DOHH2 (cell line): ENCODE data around the gene ANO6.
"Not testable (repeated sequence)": the region's sequence is repeated elsewhere in the genome, so short reads cannot be mapped to it uniquely, and the experiment has no call there.

Experiments used
- H3F3A ChIP-seq: fragments of 200-600 bp; sonication (generic), shearing (Covaris generic); 2 replicates; pipeline ENCODE4 v1.6.0; 2016; ENCODE audit warnings: antibody characterized with exemption, mild to moderate bottlenecking; ENCODE audit not compliant: control insufficient read depth, insufficient read depth
- H3K27ac ChIP-seq: fragments of 200-600 bp; sonication (generic); 2 replicates; pipeline ENCODE4 v1.5.1; 2014; ENCODE audit warnings: low read depth, mild to moderate bottlenecking, low read length, moderate library complexity
- H3K27me3 ChIP-seq: fragments of 200-600 bp; sonication (generic); 2 replicates; pipeline ENCODE4 v1.6.1; 2014; ENCODE audit warnings: mild to moderate bottlenecking, low read length, mixed read lengths; ENCODE audit not compliant: control insufficient read depth
- H3K36me3 ChIP-seq: fragments of 200-600 bp; sonication (generic); 2 replicates; pipeline ENCODE4 v1.6.1; 2014; ENCODE audit warnings: mild to moderate bottlenecking, low read length, moderate library complexity, mixed read lengths; ENCODE audit not compliant: control insufficient read depth
- H3K4me1 ChIP-seq: fragments of 200-600 bp; sonication (generic); 2 replicates; pipeline ENCODE4 v1.6.1; 2014; ENCODE audit warnings: mild to moderate bottlenecking, low read length, mixed read lengths; ENCODE audit not compliant: control insufficient read depth
- H3K4me2 ChIP-seq: fragments of 200-600 bp; sonication (generic); 2 replicates; pipeline ENCODE4 v1.6.0; 2014; ENCODE audit warnings: mild to moderate bottlenecking, low read length, moderate library complexity
- H3K4me3 ChIP-seq: fragments of 200-600 bp; sonication (generic); 2 replicates; pipeline ENCODE4 v1.5.1; 2014; ENCODE audit warnings: mild to moderate bottlenecking, low read length, mixed read lengths
- H3K79me2 ChIP-seq: fragments of 200-600 bp; sonication (generic); 2 replicates; pipeline ENCODE4 v1.6.1; 2014; ENCODE audit warnings: mild to moderate bottlenecking, low read length, mixed read lengths; ENCODE audit not compliant: control insufficient read depth
- H3K9me2 ChIP-seq: fragments of 200-600 bp; sonication (generic); replicated peaks from 2 replicates; pipeline ENCODE4 v1.6.1; 2014; ENCODE audit warnings: mild to moderate bottlenecking, low read length, mixed read lengths; ENCODE audit not compliant: control insufficient read depth
- H3K9me3 ChIP-seq: fragments of 200-600 bp; sonication (generic); 2 replicates; pipeline ENCODE4 v1.6.1; 2014; ENCODE audit warnings: antibody characterized with exemption, low read length, mixed read lengths; ENCODE audit not compliant: control insufficient read depth, insufficient read depth
- H4K20me1 ChIP-seq: fragments of 200-600 bp; sonication (generic); 2 replicates; pipeline ENCODE4 v1.6.0; 2014; ENCODE audit warnings: low read depth, mild to moderate bottlenecking, antibody characterized with exemption, low read length, moderate library complexity; ENCODE audit not compliant: control insufficient read depth, insufficient read depth
- EZH2phosphoT487 ChIP-seq: fragments of 200-600 bp; sonication (generic); IDR thresholded peaks from 2 replicates; pipeline ENCODE4 v1.6.1; 2017; ENCODE audit warnings: borderline replicate concordance, mild to moderate bottlenecking, antibody characterized with exemption, low read length, moderate library complexity, mixed read lengths
- TF ChIP-seq, protein P1 (sequence below): fragments of 200-600 bp; sonication (generic); IDR thresholded peaks from one replicate; pipeline ENCODE4 v1.5.1; 2014; ENCODE audit warnings: antibody characterized with exemption, mild to moderate bottlenecking, low read depth, low read length; ENCODE audit not compliant: poor library complexity, severe bottlenecking

ANO6 gene

DNA sequence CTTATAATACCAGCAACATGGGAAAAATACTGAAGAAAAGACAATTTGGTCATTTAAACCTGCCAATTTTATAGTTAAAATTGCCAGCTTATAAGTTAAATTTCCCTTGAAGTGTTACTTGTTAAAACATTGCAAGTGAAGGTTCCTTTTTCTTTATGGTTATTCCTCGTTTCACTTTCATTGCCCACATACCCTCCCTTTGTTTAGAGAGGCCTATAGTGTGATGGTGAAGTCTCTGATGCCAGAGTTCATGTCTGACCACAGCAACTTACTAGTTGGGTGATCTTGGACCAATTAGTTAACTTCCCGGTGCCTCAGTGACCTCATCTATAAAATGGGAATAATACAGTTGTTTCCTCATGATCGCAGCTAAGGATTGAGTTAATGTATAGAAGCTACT lies 173.5 kb downstream of the ANO6 start:
- Histone ChIP-seq H3K9me3 (no peaks in the 10 kb centered on the region), H3K36me3 (peaks cover 19% of the 10 kb centered on the region), H3K4me3 (no peak overlapping the region), H3K4me1 (no peaks in the 10 kb centered on the region), H3K4me2 (no peak overlapping the region), H3K9me2 (no peaks in the 10 kb centered on the region), H3K27ac (no peak overlapping the region), H3K79me2 (no peaks in the 10 kb centered on the region), H3K27me3 (no peaks in the 10 kb centered on the region), H3F3A (no peaks in the 10 kb centered on the region), H4K20me1 (no peaks in the 10 kb centered on the region)
- TF ChIP-seq, protein P1, sequence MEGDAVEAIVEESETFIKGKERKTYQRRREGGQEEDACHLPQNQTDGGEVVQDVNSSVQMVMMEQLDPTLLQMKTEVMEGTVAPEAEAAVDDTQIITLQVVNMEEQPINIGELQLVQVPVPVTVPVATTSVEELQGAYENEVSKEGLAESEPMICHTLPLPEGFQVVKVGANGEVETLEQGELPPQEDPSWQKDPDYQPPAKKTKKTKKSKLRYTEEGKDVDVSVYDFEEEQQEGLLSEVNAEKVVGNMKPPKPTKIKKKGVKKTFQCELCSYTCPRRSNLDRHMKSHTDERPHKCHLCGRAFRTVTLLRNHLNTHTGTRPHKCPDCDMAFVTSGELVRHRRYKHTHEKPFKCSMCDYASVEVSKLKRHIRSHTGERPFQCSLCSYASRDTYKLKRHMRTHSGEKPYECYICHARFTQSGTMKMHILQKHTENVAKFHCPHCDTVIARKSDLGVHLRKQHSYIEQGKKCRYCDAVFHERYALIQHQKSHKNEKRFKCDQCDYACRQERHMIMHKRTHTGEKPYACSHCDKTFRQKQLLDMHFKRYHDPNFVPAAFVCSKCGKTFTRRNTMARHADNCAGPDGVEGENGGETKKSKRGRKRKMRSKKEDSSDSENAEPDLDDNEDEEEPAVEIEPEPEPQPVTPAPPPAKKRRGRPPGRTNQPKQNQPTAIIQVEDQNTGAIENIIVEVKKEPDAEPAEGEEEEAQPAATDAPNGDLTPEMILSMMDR: no peak
- TF ChIP-seq EZH2phosphoT487: no peak

DNA sequence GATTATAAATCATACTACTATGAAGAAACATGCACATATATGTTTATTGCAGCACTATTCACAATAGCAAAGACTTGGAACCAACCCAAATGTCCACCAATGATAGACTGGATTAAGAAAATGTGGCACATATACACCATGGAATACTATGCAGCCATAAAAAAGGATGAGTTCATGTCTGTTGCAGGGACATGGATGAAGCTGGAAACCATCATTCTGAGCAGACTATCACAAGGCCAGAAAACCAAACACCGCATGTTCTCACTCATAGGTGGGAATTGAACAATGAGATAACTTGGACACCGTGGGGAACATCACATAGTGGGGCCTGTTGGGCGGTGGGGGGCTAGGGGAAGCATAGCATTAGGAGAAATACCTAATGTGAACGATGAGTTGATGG lies 181.6 kb downstream of the ANO6 start:
- H3K9me3 ChIP-seq, H3K4me3 ChIP-seq, H3F3A ChIP-seq, H3K4me2 ChIP-seq, H3K27me3 ChIP-seq, H3K9me2 ChIP-seq, H3K36me3 ChIP-seq, H4K20me1 ChIP-seq, H3K4me1 ChIP-seq, H3K79me2 ChIP-seq, H3K27ac ChIP-seq: not testable (repeated sequence)

DNA sequence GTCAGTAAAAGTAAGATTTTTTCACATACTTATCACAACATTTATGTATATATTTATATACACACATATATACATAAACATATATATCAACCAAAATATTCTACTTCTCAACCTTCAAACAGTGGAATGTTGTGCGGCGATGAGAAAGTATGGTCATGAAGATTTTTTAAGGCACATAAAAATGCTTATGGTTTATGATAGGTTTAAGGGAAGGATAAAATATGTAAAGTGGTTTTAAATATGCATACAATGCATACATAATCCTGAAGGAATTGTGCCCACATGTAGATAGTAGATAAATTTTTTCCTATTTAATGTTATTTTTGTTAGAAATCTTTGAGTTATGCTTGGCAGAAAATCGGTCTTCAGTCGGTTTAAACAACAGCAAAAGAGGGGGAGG lies 182.7 kb downstream of the ANO6 start:
- no peak overlapping the region for H3K4me2 ChIP-seq
- H3F3A ChIP-seq: no peaks in the 10 kb centered on the region
- no peaks in the 10 kb centered on the region for H3K4me1 ChIP-seq
- TF ChIP-seq, protein P1: no peak
- TF ChIP-seq EZH2phosphoT487: no peak
- no peaks in the 10 kb centered on the region for H4K20me1 ChIP-seq
- no peaks in the 10 kb centered on the region for H3K9me3 ChIP-seq
- H3K9me2 ChIP-seq: no peaks in the 10 kb centered on the region
- no peaks in the 10 kb centered on the region for H3K79me2 ChIP-seq
- peaks cover 13% of the 10 kb centered on the region for H3K36me3 ChIP-seq
- no peak overlapping the region for H3K4me3 ChIP-seq
- no peak overlapping the region for H3K27ac ChIP-seq
- no peaks in the 10 kb centered on the region for H3K27me3 ChIP-seq

DNA sequence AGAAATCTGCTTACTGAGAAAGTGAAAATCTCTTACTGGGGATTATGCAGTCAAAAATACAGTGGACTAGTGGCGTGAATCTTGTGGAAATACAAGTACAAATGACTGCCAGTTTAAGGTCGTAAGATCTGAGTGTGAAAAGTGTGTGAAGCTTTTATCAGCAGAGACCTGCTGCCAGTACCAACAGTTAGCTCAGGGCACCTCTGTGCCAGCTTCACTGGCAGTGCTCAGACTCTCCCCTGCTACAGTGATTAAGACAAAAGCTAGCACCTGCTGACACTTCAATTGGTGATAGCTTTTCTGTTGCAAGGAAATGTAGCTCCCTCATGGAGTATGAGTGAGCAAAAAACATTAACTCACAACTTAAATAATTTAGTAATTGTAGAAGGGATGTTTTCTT lies 185.1 kb downstream of the ANO6 start:
- no peak overlapping the region for H3K4me2 ChIP-seq
- H3K9me3 ChIP-seq: no peaks in the 10 kb centered on the region
- no peaks in the 10 kb centered on the region for H3K9me2 ChIP-seq
- no peaks in the 10 kb centered on the region for H3K27me3 ChIP-seq
- TF ChIP-seq, protein P1: no peak
- TF ChIP-seq EZH2phosphoT487: no peak
- no peak overlapping the region for H3K4me3 ChIP-seq
- H3K79me2 ChIP-seq: no peaks in the 10 kb centered on the region
- H3K27ac ChIP-seq: no peak overlapping the region
- 0 out of 2 replicates have a peak, but pooled peaks cover 1% of the 10 kb centered on the region for H3K4me1 ChIP-seq
- peaks cover 21% of the 10 kb centered on the region for H3K36me3 ChIP-seq
- H4K20me1 ChIP-seq: no peaks in the 10 kb centered on the region
- H3F3A ChIP-seq: no peaks in the 10 kb centered on the region
